HL-60 (cell line): ENCODE results near the gene EHF.

Experiments
- GABPA ChIP-seq: IDR thresholded peaks from 2 replicates; pipeline ENCODE4 v1.6.1; 2012; ENCODE audit warnings: low read depth
- POLR2AphosphoS5 ChIP-seq: IDR thresholded peaks from 2 replicates; pipeline ENCODE4 v1.6.1; 2012; ENCODE audit warnings: low read depth
- REST ChIP-seq: IDR thresholded peaks from 2 replicates; pipeline ENCODE4 v1.6.1; 2012; ENCODE audit warnings: low read depth; ENCODE audit not compliant: insufficient replicate concordance
- SPI1 ChIP-seq: IDR thresholded peaks from 2 replicates; pipeline ENCODE4 v1.6.1; 2012; ENCODE audit warnings: low read depth, mild to moderate bottlenecking, borderline replicate concordance
- TF ChIP-seq, protein P1 (sequence below): IDR thresholded peaks from one replicate; pipeline ENCODE4 v1.5.1; 2011; ENCODE audit warnings: low read length, control low read depth, inconsistent platforms; ENCODE audit not compliant: insufficient read depth

GRCh38 chr11:34600339-34601084, 20.4 kb upstream of the EHF start:
- TF ChIP-seq, protein P1, sequence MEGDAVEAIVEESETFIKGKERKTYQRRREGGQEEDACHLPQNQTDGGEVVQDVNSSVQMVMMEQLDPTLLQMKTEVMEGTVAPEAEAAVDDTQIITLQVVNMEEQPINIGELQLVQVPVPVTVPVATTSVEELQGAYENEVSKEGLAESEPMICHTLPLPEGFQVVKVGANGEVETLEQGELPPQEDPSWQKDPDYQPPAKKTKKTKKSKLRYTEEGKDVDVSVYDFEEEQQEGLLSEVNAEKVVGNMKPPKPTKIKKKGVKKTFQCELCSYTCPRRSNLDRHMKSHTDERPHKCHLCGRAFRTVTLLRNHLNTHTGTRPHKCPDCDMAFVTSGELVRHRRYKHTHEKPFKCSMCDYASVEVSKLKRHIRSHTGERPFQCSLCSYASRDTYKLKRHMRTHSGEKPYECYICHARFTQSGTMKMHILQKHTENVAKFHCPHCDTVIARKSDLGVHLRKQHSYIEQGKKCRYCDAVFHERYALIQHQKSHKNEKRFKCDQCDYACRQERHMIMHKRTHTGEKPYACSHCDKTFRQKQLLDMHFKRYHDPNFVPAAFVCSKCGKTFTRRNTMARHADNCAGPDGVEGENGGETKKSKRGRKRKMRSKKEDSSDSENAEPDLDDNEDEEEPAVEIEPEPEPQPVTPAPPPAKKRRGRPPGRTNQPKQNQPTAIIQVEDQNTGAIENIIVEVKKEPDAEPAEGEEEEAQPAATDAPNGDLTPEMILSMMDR = no peak
- TF ChIP-seq POLR2AphosphoS5 (no peak), GABPA (no peak), REST (no peak), SPI1 (no peak)
